ENCODE measurements around the gene NEK6. TPM values are rescaled to one million over a fixed set of nuclear protein-coding genes. Genes with fewer than 3 reads are reported as not detected.

Gene NEK6
- total RNA-seq, 3 donors from 2014 or later (not counting 1 experiment from before 2014, with no cell fraction given), result 25.0 to 34.9 (median 33.0) TPM

DNA sequence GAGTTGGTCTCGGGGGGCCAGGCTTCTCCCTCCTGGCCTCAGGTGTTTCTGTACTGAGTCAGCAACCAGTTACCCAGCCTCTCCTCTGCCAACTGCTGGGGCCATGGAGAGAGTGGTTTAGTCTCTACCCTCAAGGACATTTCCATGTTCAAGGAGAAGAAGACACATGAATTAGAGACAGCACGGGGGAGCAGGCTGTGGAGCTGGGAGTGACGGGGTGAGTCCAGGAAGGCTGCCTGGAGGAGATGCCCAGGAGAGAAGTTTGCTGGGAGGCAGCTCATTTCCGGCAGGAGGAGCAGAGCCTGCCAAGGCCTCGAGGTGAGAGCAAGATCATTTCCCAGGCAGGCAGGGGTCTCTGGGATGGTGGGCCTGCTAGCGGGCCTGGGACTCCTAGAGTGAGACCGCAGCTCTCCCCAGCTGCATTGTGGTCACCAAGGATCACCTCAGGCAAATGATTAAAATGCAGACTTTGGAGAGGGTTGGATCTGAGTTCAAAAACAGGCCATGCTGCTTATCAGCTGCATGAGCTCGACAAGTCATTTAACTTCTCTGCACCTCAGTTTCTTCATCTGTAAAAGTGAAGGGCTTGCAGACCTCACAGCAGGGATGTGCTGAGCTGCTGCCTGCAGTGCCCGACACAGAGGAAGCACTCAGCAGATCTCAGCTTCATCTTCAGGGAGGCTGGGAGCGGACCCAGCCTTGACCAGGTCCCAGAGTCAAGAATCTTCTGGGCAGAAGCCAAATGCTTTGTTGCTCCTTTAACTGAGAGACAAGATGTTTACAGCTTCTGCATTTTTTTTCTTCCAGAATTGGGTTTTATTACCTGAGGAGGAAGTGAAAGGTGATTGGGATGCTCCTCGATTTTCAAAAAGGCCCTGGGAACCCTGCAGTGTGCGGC is 35.2 kb downstream of the NEK6 start:
- Mint-ChIP-seq H3K4me1 (peaks cover 46 to 52% of the 10 kb centered on the region in 2 donors), H3K9me3 (no peaks in the 10 kb centered on the region), H3K36me3 (no peaks in the 10 kb centered on the region), H3K27ac (peak overlapping the region in 1 of 2 donors; percentile 70), H3K27me3 (ENCODE audit: low read depth in 2 of 2) (no peaks in the 10 kb centered on the region), H3K4me3 (no peak overlapping the region)
- Histone ChIP-seq H3K36me3 (ENCODE audit: control insufficient read depth, insufficient read depth, low read length) (no peaks in the 10 kb centered on the region), H3K4me3 (ENCODE audit: low read length) (no peak overlapping the region), H3K9me3 (ENCODE audit: control insufficient read depth, insufficient read depth, low read length) (no peaks in the 10 kb centered on the region), H3K27ac (ENCODE audit: low read length) (no peak overlapping the region), H3K27me3 (ENCODE audit: control insufficient read depth, insufficient read depth, low read length) (no peaks in the 10 kb centered on the region), H3K4me1 (ENCODE audit: control insufficient read depth, insufficient read depth, low read length) (peaks cover 79% of the 10 kb centered on the region)
- intact Hi-C loops (cut with micrococcal nuclease), result no loop called here
- 83% methylated on average over 12 of the region's 12 CpGs for WGBS (ENCODE audit: insufficient coverage)
- DNase-seq (no peak), ATAC-seq (no peak)
- TF ChIP-seq CTCF (IDR thresholded peaks at IDR 0.05), result no peak

GRCh38 chr9:124293718-124294506 is 36.2 kb downstream of the NEK6 start:
- H3K27ac ChIP-seq (ENCODE audit: low read length), result no peak overlapping the region
- no peak for TF ChIP-seq CTCF (IDR thresholded peaks at IDR 0.05)
- intact Hi-C loops (cut with micrococcal nuclease), result no loop called here
- H3K36me3 Mint-ChIP-seq, result no peaks in the 10 kb centered on the region
- H3K4me3 Mint-ChIP-seq, result peak overlapping the region; percentile 43
- WGBS (ENCODE audit: insufficient coverage), result 79% methylated on average over 17 of the region's 17 CpGs
- no peaks in the 10 kb centered on the region for H3K27me3 ChIP-seq (ENCODE audit: control insufficient read depth, insufficient read depth, low read length)
- H3K9me3 Mint-ChIP-seq, result no peaks in the 10 kb centered on the region
- ATAC-seq, result no peak
- no peaks in the 10 kb centered on the region for H3K36me3 ChIP-seq (ENCODE audit: control insufficient read depth, insufficient read depth, low read length)
- H3K9me3 ChIP-seq (ENCODE audit: control insufficient read depth, insufficient read depth, low read length), result no peaks in the 10 kb centered on the region
- peak overlapping the region; percentile 67 to 82 for H3K27ac Mint-ChIP-seq
- peaks cover 51 to 55% of the 10 kb centered on the region in 2 donors for H3K4me1 Mint-ChIP-seq
- no peaks in the 10 kb centered on the region for H3K27me3 Mint-ChIP-seq (ENCODE audit: low read depth in 2 of 2)
- DNase-seq, result no peak
- no peak overlapping the region for H3K4me3 ChIP-seq (ENCODE audit: low read length)
- H3K4me1 ChIP-seq (ENCODE audit: control insufficient read depth, insufficient read depth, low read length), result peaks cover 89% of the 10 kb centered on the region

- WGBS (ENCODE audit: insufficient coverage), result 40% methylated on average over 18 of the region's 18 CpGs
- peaks cover 58 to 62% of the 10 kb centered on the region in 2 donors for H3K4me1 Mint-ChIP-seq
- no peak for DNase-seq
Observed at GRCh38 chr9:124295159-124295794, 37.5 kb downstream of the NEK6 start.

More at GRCh38 chr9:124295159-124295794, 37.5 kb downstream of the NEK6 start:
- Mint-ChIP-seq H3K4me3 (peak overlapping the region; percentile 64), H3K27ac (peak overlapping the region; percentile 67 to 82), H3K9me3 (no peaks in the 10 kb centered on the region), H3K36me3 (no peaks in the 10 kb centered on the region), H3K27me3 (ENCODE audit: low read depth in 2 of 2) (no peaks in the 10 kb centered on the region)
- H3K27ac ChIP-seq (ENCODE audit: low read length), result no peak overlapping the region
- no peak overlapping the region for H3K4me3 ChIP-seq (ENCODE audit: low read length)
- H3K4me1 ChIP-seq (ENCODE audit: control insufficient read depth, insufficient read depth, low read length), result peaks cover 91% of the 10 kb centered on the region
- H3K27me3 ChIP-seq (ENCODE audit: control insufficient read depth, insufficient read depth, low read length), result no peaks in the 10 kb centered on the region
- peak; percentile 39 to 65 (median 52) for ATAC-seq
- H3K9me3 ChIP-seq (ENCODE audit: control insufficient read depth, insufficient read depth, low read length), result no peaks in the 10 kb centered on the region
- TF ChIP-seq CTCF (IDR thresholded peaks at IDR 0.05), result no peak
- intact Hi-C loops (cut with micrococcal nuclease), result no loop called here
- H3K36me3 ChIP-seq (ENCODE audit: control insufficient read depth, insufficient read depth, low read length), result no peaks in the 10 kb centered on the region
